ENCODE data around the gene PGF.

- TF ChIP-seq CTCF (IDR thresholded peaks at IDR 0.05; ENCODE audit: poor library complexity) (no peak), EZH2phosphoT487 (IDR thresholded peaks at IDR 0.05; ENCODE audit: low read depth, severe bottlenecking, unreplicated experiment) (no peak), EZH2 (IDR thresholded peaks at IDR 0.05; ENCODE audit: borderline replicate concordance) (no peak)
Measured at GRCh38 chr14:74937171-74937570, 18.2 kb downstream of the PGF start.

Data from hepatocyte (in vitro differentiated cells).